GM10266 (cell line): Measurements from ENCODE around the gene TM7SF2.

Experiments
- DNase-seq: peaks from one replicate; pipeline ENCODE4 v3.0.0; 2012; ENCODE audit errors: extremely low spot score
- TF ChIP-seq, protein P1 (sequence below): IDR thresholded peaks from 2 replicates; pipeline ENCODE4 v1.5.1; 2012; ENCODE audit warnings: mild to moderate bottlenecking, low read depth; ENCODE audit not compliant: control insufficient read depth, insufficient read depth; ENCODE audit errors: missing control alignments

The TM7SF2 gene

DNA sequence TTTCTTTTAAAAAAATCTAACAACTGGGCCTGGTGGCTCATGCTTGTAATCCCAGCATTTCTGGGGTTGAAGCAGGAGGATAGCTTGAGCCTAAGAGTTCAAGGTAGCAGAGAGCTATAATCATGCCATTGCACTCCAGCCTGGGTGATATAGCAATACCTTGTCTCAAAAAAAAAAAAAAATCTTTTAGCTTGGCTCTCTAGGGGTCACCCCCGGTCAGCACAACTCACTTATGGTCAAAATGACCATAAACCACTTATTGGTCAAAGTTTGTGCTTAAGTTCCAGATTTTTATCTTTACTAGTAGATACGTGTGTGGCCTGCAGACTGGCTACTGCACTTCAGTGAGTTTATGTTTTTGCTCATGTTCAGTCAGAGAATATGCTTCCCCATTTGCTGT, 52.0 kb downstream of the TM7SF2 start:
- no peak for DNase-seq
- TF ChIP-seq, protein P1, sequence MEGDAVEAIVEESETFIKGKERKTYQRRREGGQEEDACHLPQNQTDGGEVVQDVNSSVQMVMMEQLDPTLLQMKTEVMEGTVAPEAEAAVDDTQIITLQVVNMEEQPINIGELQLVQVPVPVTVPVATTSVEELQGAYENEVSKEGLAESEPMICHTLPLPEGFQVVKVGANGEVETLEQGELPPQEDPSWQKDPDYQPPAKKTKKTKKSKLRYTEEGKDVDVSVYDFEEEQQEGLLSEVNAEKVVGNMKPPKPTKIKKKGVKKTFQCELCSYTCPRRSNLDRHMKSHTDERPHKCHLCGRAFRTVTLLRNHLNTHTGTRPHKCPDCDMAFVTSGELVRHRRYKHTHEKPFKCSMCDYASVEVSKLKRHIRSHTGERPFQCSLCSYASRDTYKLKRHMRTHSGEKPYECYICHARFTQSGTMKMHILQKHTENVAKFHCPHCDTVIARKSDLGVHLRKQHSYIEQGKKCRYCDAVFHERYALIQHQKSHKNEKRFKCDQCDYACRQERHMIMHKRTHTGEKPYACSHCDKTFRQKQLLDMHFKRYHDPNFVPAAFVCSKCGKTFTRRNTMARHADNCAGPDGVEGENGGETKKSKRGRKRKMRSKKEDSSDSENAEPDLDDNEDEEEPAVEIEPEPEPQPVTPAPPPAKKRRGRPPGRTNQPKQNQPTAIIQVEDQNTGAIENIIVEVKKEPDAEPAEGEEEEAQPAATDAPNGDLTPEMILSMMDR: no peak
